Panc1 (cell line): ENCODE data around the gene DPEP3. TPM values are rescaled to one million over a fixed set of nuclear protein-coding genes. Genes with fewer than 3 reads are reported as not detected.

Experiments used
- ATAC-seq: fragments of 200-7000 bp; cut with Tn5 transposase; 2 replicates; pipeline ENCODE4 v1.9.1; 2020; ENCODE audit warnings: mild to moderate bottlenecking, moderate library complexity
- BruUV-seq: library from RNA; stranded (reverse); fragments of 400-500 nt; replicated peaks from 2 replicates; lab custom pipeline; 2021; lab: Mats Ljungman, UMichigan
- CTCF ChIA-PET: fragments of 300-600 bp; sonication (Branson Sonifier 250); formaldehyde crosslinking; loops from one replicate; lab custom pipeline; 2022; ENCODE audit warnings: antibody characterized with exemption; lab: Charles Lee
- POLR2A ChIA-PET: fragments of 300-600 bp; sonication (Branson Sonifier 250); formaldehyde crosslinking; loops from one replicate; lab custom pipeline; 2022; ENCODE audit warnings: antibody characterized with exemption; lab: Charles Lee
- DNase-seq: peaks from one replicate; pipeline ENCODE4 v3.0.0-alpha.2; 2010; ENCODE audit warnings: low read depth, low spot score
- H3K27ac ChIP-seq: 2 replicates; pipeline ENCODE4 v1.5.1; 2011; ENCODE audit warnings: mild to moderate bottlenecking, low read length, inconsistent platforms
- H3K27me3 ChIP-seq: fragments of 200-500 bp; sonication (Bioruptor generic); 2 replicates; pipeline ENCODE4 v1.6.0; 2014; ENCODE audit warnings: low read length, inconsistent platforms; ENCODE audit not compliant: control insufficient read depth, insufficient read depth
- H3K36me3 ChIP-seq: fragments of 200-500 bp; sonication (Bioruptor generic); 2 replicates; pipeline ENCODE4 v1.5.1; 2014; ENCODE audit warnings: inconsistent platforms, mild to moderate bottlenecking, low read length, moderate library complexity; ENCODE audit not compliant: control insufficient read depth, insufficient read depth
- H3K4me1 ChIP-seq: 2 replicates; pipeline ENCODE4 v1.5.1; 2011; ENCODE audit warnings: inconsistent platforms, mild to moderate bottlenecking, low read length, moderate library complexity; ENCODE audit not compliant: control insufficient read depth, insufficient read depth
- H3K4me3 ChIP-seq, 2 experiments: 2 replicates each; pipeline ENCODE4 v1.5.1; 2011 to 2012; ENCODE audit warnings: low read depth in 2 of 2, low read length in 2 of 2, mild to moderate bottlenecking in 2 of 2, inconsistent platforms in 1 of 2, moderate library complexity in 1 of 2
- H3K9me3 ChIP-seq: fragments of 200-500 bp; sonication (Bioruptor generic); 2 replicates; pipeline ENCODE4 v1.5.1; 2014; ENCODE audit warnings: low read depth, mild to moderate bottlenecking, inconsistent platforms, low read length, moderate library complexity; ENCODE audit not compliant: control insufficient read depth, insufficient read depth
- POLR2AphosphoS5 ChIP-seq: IDR thresholded peaks from 2 replicates; pipeline ENCODE4 v1.6.1; 2012; ENCODE audit warnings: mild to moderate bottlenecking, low read depth, low read length, moderate library complexity
- SIN3A ChIP-seq: IDR thresholded peaks from 2 replicates; pipeline ENCODE4 v1.6.1; 2012; ENCODE audit warnings: low read depth, mild to moderate bottlenecking, low read length, moderate library complexity, borderline replicate concordance; ENCODE audit not compliant: insufficient read depth
- TCF7L2 ChIP-seq: IDR thresholded peaks from 2 replicates; pipeline ENCODE4 v1.6.1; 2011; ENCODE audit warnings: mild to moderate bottlenecking, low read depth, low read length, inconsistent platforms
- in situ Hi-C: cut with HindIII; loops from 2 replicates; pipeline ENCODE4 v1.10.0; 2016; ENCODE audit warnings: low sequenced_read_pairs, low pct_unique_long_range_greater_than_20kb
- intact Hi-C: fragments of 100-400 bp; cut with micrococcal nuclease; formaldehyde crosslinking; loops from one replicate; pipeline ENCODE4 v1.10.0; 2022; ENCODE audit not compliant: unreplicated experiment
- total RNA-seq: library from RNA; stranded (reverse); gene quantifications from one replicate; pipeline ENCODE4 v1.2.1, GENCODE V29; 2021; ENCODE audit not compliant: unreplicated experiment
- TF ChIP-seq, protein P1 (sequence below), 2 experiments: IDR thresholded peaks; 2 replicates each; pipeline ENCODE4 v1.6.1; 2011 to 2012; ENCODE audit warnings: low read depth in 2 of 2, control low read depth in 1 of 2, low read length in 1 of 2, mild to moderate bottlenecking in 1 of 2, moderate library complexity in 1 of 2; ENCODE audit not compliant: insufficient read depth in 1 of 2
- TF ChIP-seq, protein P2 (sequence below): fragments of 450-650 bp; IDR thresholded peaks from 2 replicates; pipeline ENCODE4 v1.5.1; 2017; ENCODE audit warnings: mild to moderate bottlenecking

DPEP3 gene
- total RNA-seq, 1 experiment from 2014 or later: not detected

DNA sequence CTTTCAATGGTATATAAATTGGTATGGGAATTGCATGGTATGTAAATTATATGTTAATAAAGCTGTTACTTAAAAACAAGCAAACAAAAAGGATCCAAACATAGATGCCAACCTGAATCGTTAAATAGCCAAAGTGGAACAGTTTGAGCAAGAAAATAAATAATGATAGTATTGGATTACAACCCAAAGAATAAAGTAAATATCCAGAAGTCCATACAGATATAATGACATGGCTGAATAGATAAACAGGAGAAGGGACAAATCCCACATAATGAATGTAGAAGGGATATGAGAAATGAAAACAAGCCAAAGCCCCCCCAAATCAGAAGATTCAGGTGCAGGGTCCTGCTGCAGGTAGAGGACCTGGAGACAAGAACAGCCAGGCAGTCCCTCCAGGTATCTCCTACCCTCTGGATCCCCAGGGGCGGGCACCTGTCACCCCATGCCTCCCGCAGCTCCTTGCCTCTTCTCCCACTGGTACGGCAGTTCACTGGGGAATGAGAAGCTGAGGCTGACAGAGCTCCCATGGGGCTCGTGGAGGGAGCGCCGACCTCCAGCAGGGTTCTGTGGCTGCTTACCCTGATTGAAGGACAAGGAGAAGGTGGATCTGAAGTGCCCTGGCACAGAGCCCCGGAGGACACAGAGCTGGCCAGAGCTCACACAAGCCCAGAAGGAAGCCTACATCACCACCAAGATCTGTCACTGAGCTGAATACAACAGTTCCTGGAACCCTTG is 26.5 kb downstream of the DPEP3 start:
- in situ Hi-C loops: no loop called here
- DNase-seq (no peak), ATAC-seq (no peak)
- ChIA-PET POLR2A (no interaction called here), CTCF (no interaction called here)
- no peaks in the 10 kb centered on the region for H3K4me1 ChIP-seq
- H3K36me3 ChIP-seq: no peaks in the 10 kb centered on the region
- H3K27ac ChIP-seq: no peak overlapping the region
- intact Hi-C loops: no loop called here
- TF ChIP-seq POLR2AphosphoS5 (no peak), TCF7L2 (no peak), SIN3A (no peak)
- TF ChIP-seq, protein P1, sequence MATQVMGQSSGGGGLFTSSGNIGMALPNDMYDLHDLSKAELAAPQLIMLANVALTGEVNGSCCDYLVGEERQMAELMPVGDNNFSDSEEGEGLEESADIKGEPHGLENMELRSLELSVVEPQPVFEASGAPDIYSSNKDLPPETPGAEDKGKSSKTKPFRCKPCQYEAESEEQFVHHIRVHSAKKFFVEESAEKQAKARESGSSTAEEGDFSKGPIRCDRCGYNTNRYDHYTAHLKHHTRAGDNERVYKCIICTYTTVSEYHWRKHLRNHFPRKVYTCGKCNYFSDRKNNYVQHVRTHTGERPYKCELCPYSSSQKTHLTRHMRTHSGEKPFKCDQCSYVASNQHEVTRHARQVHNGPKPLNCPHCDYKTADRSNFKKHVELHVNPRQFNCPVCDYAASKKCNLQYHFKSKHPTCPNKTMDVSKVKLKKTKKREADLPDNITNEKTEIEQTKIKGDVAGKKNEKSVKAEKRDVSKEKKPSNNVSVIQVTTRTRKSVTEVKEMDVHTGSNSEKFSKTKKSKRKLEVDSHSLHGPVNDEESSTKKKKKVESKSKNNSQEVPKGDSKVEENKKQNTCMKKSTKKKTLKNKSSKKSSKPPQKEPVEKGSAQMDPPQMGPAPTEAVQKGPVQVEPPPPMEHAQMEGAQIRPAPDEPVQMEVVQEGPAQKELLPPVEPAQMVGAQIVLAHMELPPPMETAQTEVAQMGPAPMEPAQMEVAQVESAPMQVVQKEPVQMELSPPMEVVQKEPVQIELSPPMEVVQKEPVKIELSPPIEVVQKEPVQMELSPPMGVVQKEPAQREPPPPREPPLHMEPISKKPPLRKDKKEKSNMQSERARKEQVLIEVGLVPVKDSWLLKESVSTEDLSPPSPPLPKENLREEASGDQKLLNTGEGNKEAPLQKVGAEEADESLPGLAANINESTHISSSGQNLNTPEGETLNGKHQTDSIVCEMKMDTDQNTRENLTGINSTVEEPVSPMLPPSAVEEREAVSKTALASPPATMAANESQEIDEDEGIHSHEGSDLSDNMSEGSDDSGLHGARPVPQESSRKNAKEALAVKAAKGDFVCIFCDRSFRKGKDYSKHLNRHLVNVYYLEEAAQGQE (IDR thresholded peaks at IDR 0.05; ENCODE audit: insufficient read depth in 1 of 2, low read depth in 2 of 2, low read length in 1 of 2): no peak
- TF ChIP-seq, protein P2, sequence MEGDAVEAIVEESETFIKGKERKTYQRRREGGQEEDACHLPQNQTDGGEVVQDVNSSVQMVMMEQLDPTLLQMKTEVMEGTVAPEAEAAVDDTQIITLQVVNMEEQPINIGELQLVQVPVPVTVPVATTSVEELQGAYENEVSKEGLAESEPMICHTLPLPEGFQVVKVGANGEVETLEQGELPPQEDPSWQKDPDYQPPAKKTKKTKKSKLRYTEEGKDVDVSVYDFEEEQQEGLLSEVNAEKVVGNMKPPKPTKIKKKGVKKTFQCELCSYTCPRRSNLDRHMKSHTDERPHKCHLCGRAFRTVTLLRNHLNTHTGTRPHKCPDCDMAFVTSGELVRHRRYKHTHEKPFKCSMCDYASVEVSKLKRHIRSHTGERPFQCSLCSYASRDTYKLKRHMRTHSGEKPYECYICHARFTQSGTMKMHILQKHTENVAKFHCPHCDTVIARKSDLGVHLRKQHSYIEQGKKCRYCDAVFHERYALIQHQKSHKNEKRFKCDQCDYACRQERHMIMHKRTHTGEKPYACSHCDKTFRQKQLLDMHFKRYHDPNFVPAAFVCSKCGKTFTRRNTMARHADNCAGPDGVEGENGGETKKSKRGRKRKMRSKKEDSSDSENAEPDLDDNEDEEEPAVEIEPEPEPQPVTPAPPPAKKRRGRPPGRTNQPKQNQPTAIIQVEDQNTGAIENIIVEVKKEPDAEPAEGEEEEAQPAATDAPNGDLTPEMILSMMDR: no peak
- H3K4me3 ChIP-seq: no peak overlapping the region
- H3K27me3 ChIP-seq: no peaks in the 10 kb centered on the region
- H3K9me3 ChIP-seq: no peaks in the 10 kb centered on the region
- BruUV-seq: no TSS peak

DNA sequence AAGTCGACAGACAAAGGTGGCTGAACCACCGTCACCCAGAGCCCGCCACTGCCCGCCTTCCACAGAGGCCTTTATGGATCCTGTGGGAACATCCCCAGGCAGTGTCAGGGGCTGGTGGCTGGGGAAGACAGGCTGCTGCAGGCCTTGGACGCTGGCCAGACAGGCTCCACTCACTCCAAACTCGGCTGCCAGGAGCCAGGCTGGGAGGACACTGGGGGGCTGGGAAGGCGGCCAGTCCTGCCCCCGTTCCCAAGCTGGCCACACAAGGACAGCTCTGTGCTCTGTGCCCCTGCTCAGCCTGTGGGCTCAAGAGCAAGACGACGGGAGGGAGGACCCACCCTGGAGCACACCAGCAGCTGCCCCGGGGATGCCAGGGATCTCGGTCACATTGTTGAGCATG is 28.8 kb downstream of the DPEP3 start:
- H3K36me3 ChIP-seq: no peaks in the 10 kb centered on the region
- intact Hi-C loops: no loop called here
- POLR2A ChIA-PET: no interaction called here

More for the DNA sequence above, 28.8 kb downstream of the DPEP3 start:
- Histone ChIP-seq H3K27ac (no peak overlapping the region), H3K4me3 (no peak overlapping the region), H3K4me1 (no peaks in the 10 kb centered on the region), H3K27me3 (no peaks in the 10 kb centered on the region), H3K9me3 (no peaks in the 10 kb centered on the region)
- CTCF ChIA-PET: interaction anchor here (0.6 kb wide), 1 partner anchor 12 kb away, joined by 3 read pairs; no protein-coding TSS in a partner anchor
- ATAC-seq (no peak), DNase-seq (no peak)
- TF ChIP-seq TCF7L2 (no peak), POLR2AphosphoS5 (no peak), SIN3A (no peak)
- TF ChIP-seq, protein P2: no peak
- TF ChIP-seq, protein P1 (IDR thresholded peaks at IDR 0.05; ENCODE audit: insufficient read depth in 1 of 2, low read depth in 2 of 2, low read length in 1 of 2): no peak
- no TSS peak for BruUV-seq
- in situ Hi-C loops: no loop called here
